HL-60 (cell line): ENCODE results near the gene ACTL6A.

Source experiments
- DNase-seq, 2 experiments: peaks; one replicate each; pipeline ENCODE4 v3.0.0-alpha.2; 2010 to 2020; ENCODE audit warnings: low read depth in 1 of 2, low spot score in 1 of 2
- H3K27ac ChIP-seq: fragments of 250-450 bp; sonication (Bioruptor Pico); replicated peaks from 2 replicates; pipeline ENCODE4 v1.5.1; 2020; ENCODE audit warnings: mild to moderate bottlenecking, moderate library complexity
- H3K27me3 ChIP-seq: fragments of 250-450 bp; sonication (Bioruptor Pico); 2 replicates; pipeline ENCODE4 v1.5.1; 2021; ENCODE audit warnings: mild to moderate bottlenecking, moderate library complexity; ENCODE audit not compliant: insufficient read depth, poor library complexity, severe bottlenecking
- H3K4me3 ChIP-seq: replicated peaks from 2 replicates; pipeline ENCODE4 v1.5.1; 2011; ENCODE audit warnings: mild to moderate bottlenecking, control low read depth, low read length; ENCODE audit not compliant: insufficient read depth
- CTCF ChIP-seq: IDR thresholded peaks from one replicate; pipeline ENCODE4 v1.5.1; 2011; ENCODE audit warnings: low read length, control low read depth, inconsistent platforms; ENCODE audit not compliant: insufficient read depth
- GABPA ChIP-seq: IDR thresholded peaks from 2 replicates; pipeline ENCODE4 v1.6.1; 2012; ENCODE audit warnings: low read depth
- POLR2AphosphoS5 ChIP-seq: IDR thresholded peaks from 2 replicates; pipeline ENCODE4 v1.6.1; 2012; ENCODE audit warnings: low read depth
- REST ChIP-seq: IDR thresholded peaks from 2 replicates; pipeline ENCODE4 v1.6.1; 2012; ENCODE audit warnings: low read depth; ENCODE audit not compliant: insufficient replicate concordance
- SPI1 ChIP-seq: IDR thresholded peaks from 2 replicates; pipeline ENCODE4 v1.6.1; 2012; ENCODE audit warnings: low read depth, mild to moderate bottlenecking, borderline replicate concordance

ACTL6A gene

GRCh38 chr3:179624451-179624850, 61.7 kb downstream of the ACTL6A start:
- DNase-seq: no peak
- Histone ChIP-seq H3K27me3 (no peaks in the 10 kb centered on the region), H3K27ac (no peak overlapping the region), H3K4me3 (no peak overlapping the region)
- TF ChIP-seq REST (no peak), CTCF (no peak), POLR2AphosphoS5 (no peak)

GRCh38 chr3:179630753-179631451, 68.2 kb downstream of the ACTL6A start:
- H3K27me3 ChIP-seq: no peaks in the 10 kb centered on the region
- H3K4me3 ChIP-seq: no peak overlapping the region
- no peak overlapping the region for H3K27ac ChIP-seq
- DNase-seq: no peak
- TF ChIP-seq GABPA (no peak), SPI1 (peak; percentile 58; the same call in 1 of the 2 replicates), POLR2AphosphoS5 (no peak), REST (no peak), CTCF (no peak)
